ENCODE measurements around the gene SESN3.

DNA sequence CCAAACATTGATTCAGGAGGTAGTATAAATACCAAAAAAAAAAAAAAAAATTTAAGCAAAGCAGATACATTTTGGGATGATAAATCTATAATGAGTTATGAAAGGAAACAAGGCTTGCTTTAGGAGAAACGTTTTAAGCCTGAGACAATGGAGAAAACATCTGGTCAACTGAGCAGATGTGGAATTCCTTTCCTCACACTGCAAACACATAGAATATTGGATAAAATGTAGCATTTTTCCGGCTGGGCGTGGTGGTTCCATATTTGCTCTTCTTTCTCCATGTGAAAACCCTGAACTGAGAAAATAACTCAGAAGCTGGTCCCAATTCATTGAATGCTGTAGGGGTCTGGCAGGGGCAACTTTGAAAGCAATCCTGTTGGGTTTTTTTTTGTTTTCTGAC is 107.4 kb downstream of the SESN3 start:
- TF ChIP-seq ZNF354C (tag by site-specific recombination; IDR thresholded peaks at IDR 0.05; ENCODE audit: borderline replicate concordance, low read depth) (no peak), ZNF146 (tag by site-specific recombination; IDR thresholded peaks at IDR 0.05) (no peak), MYNN (tag by site-specific recombination; IDR thresholded peaks at IDR 0.05; ENCODE audit: borderline replicate concordance) (no peak), CTCF (tag by site-specific recombination; IDR thresholded peaks at IDR 0.05) (no peak), ZNF561 (tag by site-specific recombination; IDR thresholded peaks at IDR 0.05; ENCODE audit: borderline replicate concordance) (no peak), ZNF221 (tag by site-specific recombination; IDR thresholded peaks at IDR 0.05; ENCODE audit: borderline replicate concordance) (no peak), ATF2 (tag by site-specific recombination; IDR thresholded peaks at IDR 0.05; ENCODE audit: low read depth) (no peak), ZXDB (tag by site-specific recombination; IDR thresholded peaks at IDR 0.05) (no peak), ZNF792 (tag by site-specific recombination; IDR thresholded peaks at IDR 0.05) (no peak), ZNF24 (tag by site-specific recombination; IDR thresholded peaks at IDR 0.05) (no peak)
- TF ChIP-seq, protein P1, sequence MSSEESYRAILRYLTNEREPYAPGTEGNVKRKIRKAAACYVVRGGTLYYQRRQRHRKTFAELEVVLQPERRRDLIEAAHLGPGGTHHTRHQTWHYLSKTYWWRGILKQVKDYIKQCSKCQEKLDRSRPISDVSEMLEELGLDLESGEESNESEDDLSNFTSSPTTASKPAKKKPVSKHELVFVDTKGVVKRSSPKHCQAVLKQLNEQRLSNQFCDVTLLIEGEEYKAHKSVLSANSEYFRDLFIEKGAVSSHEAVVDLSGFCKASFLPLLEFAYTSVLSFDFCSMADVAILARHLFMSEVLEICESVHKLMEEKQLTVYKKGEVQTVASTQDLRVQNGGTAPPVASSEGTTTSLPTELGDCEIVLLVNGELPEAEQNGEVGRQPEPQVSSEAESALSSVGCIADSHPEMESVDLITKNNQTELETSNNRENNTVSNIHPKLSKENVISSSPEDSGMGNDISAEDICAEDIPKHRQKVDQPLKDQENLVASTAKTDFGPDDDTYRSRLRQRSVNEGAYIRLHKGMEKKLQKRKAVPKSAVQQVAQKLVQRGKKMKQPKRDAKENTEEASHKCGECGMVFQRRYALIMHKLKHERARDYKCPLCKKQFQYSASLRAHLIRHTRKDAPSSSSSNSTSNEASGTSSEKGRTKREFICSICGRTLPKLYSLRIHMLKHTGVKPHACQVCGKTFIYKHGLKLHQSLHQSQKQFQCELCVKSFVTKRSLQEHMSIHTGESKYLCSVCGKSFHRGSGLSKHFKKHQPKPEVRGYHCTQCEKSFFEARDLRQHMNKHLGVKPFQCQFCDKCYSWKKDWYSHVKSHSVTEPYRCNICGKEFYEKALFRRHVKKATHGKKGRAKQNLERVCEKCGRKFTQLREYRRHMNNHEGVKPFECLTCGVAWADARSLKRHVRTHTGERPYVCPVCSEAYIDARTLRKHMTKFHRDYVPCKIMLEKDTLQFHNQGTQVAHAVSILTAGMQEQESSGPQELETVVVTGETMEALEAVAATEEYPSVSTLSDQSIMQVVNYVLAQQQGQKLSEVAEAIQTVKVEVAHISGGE (tag by site-specific recombination; conservative IDR thresholded peaks at IDR 0.05; ENCODE audit: low read depth), result no peak

Measured in HEK293 (cell line).